ENCODE data around the gene ZBTB7A.

The ZBTB7A gene

DNA sequence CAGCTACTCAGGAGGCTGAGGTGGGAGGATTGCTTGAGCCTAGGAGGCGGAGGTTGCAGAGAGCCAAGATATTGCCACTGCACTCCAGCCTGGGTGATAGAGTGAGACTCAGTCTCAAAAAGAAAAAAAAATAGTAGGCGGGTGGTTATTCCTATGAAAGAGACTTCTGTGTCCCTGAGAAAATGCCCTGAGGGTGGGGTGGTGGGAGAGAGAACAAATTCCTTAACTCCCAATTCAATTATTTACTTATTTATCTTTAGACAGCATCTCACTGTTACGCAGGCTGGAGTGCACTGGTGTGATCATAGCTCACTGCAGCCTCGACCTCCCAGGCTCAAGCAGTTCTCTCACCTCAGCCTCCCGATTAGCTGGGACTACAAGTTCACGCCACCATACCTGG, 71.1 kb downstream of the ZBTB7A start:
- DNase-seq (ENCODE audit: low read depth), result no peak

More for the DNA sequence above, 71.1 kb downstream of the ZBTB7A start:
- TF ChIP-seq, protein P1, sequence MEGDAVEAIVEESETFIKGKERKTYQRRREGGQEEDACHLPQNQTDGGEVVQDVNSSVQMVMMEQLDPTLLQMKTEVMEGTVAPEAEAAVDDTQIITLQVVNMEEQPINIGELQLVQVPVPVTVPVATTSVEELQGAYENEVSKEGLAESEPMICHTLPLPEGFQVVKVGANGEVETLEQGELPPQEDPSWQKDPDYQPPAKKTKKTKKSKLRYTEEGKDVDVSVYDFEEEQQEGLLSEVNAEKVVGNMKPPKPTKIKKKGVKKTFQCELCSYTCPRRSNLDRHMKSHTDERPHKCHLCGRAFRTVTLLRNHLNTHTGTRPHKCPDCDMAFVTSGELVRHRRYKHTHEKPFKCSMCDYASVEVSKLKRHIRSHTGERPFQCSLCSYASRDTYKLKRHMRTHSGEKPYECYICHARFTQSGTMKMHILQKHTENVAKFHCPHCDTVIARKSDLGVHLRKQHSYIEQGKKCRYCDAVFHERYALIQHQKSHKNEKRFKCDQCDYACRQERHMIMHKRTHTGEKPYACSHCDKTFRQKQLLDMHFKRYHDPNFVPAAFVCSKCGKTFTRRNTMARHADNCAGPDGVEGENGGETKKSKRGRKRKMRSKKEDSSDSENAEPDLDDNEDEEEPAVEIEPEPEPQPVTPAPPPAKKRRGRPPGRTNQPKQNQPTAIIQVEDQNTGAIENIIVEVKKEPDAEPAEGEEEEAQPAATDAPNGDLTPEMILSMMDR (conservative IDR thresholded peaks at IDR 0.05; ENCODE audit: control insufficient read depth, insufficient read depth, low read depth, low read length), result no peak
- H3K4me3 ChIP-seq (ENCODE audit: control insufficient read depth, low read depth, low read length), result no peak overlapping the region
